Ishikawa (cell line): ENCODE measurements around the gene THEM4.

ENCODE experiments used
- CEBPB ChIP-seq: IDR thresholded peaks from 2 replicates; pipeline ENCODE4 v1.6.1; 2012
- CREB1 ChIP-seq: IDR thresholded peaks from 2 replicates; pipeline ENCODE4 v1.6.1; 2012; ENCODE audit warnings: low read depth
- EGR1 ChIP-seq: IDR thresholded peaks from 2 replicates; pipeline ENCODE4 v1.6.1; 2012
- EP300 ChIP-seq: IDR thresholded peaks from 2 replicates; pipeline ENCODE4 v1.6.1; 2012; ENCODE audit warnings: borderline replicate concordance
- FOXM1 ChIP-seq: IDR thresholded peaks from 2 replicates; pipeline ENCODE4 v1.6.1; 2012; ENCODE audit warnings: low read depth, borderline replicate concordance
- MAX ChIP-seq: IDR thresholded peaks from 2 replicates; pipeline ENCODE4 v1.6.1; 2012
- NFIC ChIP-seq: IDR thresholded peaks from 2 replicates; pipeline ENCODE4 v1.6.1; 2012
- RAD21 ChIP-seq: IDR thresholded peaks from 2 replicates; pipeline ENCODE4 v1.6.1; 2012; ENCODE audit warnings: low read depth
- REST ChIP-seq: IDR thresholded peaks from 2 replicates; pipeline ENCODE4 v1.6.1; 2012; ENCODE audit warnings: low read depth, mild to moderate bottlenecking
- TAF1 ChIP-seq: IDR thresholded peaks from 2 replicates; pipeline ENCODE4 v1.6.1; 2012; ENCODE audit warnings: low read depth, mild to moderate bottlenecking
- TCF12 ChIP-seq: IDR thresholded peaks from 2 replicates; pipeline ENCODE4 v1.6.1; 2012; ENCODE audit warnings: low read depth
- TEAD4 ChIP-seq: IDR thresholded peaks from 2 replicates; pipeline ENCODE4 v1.6.1; 2012
- USF1 ChIP-seq: IDR thresholded peaks from 2 replicates; pipeline ENCODE4 v1.6.1; 2012
- YY1 ChIP-seq: IDR thresholded peaks from 2 replicates; pipeline ENCODE4 v1.6.1; 2012; ENCODE audit warnings: low read depth
- ZBTB7A ChIP-seq: IDR thresholded peaks from 2 replicates; pipeline ENCODE4 v1.6.1; 2012; ENCODE audit warnings: low read depth

Gene THEM4

GRCh38 chr1:151909167-151910149 lies at the start of gene THEM4:
Gene THEM4 (minus strand): TSS chr1:151909511. CDS start chr1:151909458, 53 bp downstream.
- TF ChIP-seq ZBTB7A (no peak), YY1 (peak; percentile 74), EGR1 (no peak), TEAD4 (0 out of 2 replicates have a peak, but pooled peaks have one; percentile 30), MAX (peak; percentile 83), NFIC (peak; percentile 52; the same call in 1 of the 2 replicates), TAF1 (peak; percentile 91), USF1 (peak; percentile 52), RAD21 (peak; percentile 15; the same call in 1 of the 2 replicates), TCF12 (peak; percentile 74), REST (no peak), EP300 (no peak), CEBPB (no peak), CREB1 (0 out of 2 replicates have a peak, but pooled peaks have one; percentile 25), FOXM1 (peak; percentile 32; the same call in 1 of the 2 replicates)

- TF ChIP-seq TEAD4 (no peak), CREB1 (no peak), FOXM1 (no peak), NFIC (no peak), EP300 (no peak), TCF12 (no peak), REST (no peak), RAD21 (no peak), TAF1 (no peak), MAX (no peak), YY1 (no peak), USF1 (no peak), ZBTB7A (no peak)
These were observed 49.6 kb upstream of the THEM4 start for GRCh38 chr1:151958959-151959358.

GRCh38 chr1:151956957-151957497 lies 47.7 kb upstream of the THEM4 start:
- TF ChIP-seq CREB1 (no peak), EP300 (no peak), NFIC (no peak), RAD21 (no peak), FOXM1 (no peak), CEBPB (no peak), USF1 (no peak), MAX (no peak), REST (no peak), EGR1 (no peak), TAF1 (no peak), TEAD4 (no peak)
